Measurements from ENCODE around the gene CDHR5. TPM values are rescaled to one million over a fixed set of nuclear protein-coding genes. Genes with fewer than 3 reads are reported as not detected.

The CDHR5 gene
- total and polyA plus RNA-seq, 9 of the 15 experiments (the other 6 are each of a cell fraction or from before 2014, with no cell fraction given), result 0.16 TPM; not detected in 8

- TF ChIP-seq, protein P1, sequence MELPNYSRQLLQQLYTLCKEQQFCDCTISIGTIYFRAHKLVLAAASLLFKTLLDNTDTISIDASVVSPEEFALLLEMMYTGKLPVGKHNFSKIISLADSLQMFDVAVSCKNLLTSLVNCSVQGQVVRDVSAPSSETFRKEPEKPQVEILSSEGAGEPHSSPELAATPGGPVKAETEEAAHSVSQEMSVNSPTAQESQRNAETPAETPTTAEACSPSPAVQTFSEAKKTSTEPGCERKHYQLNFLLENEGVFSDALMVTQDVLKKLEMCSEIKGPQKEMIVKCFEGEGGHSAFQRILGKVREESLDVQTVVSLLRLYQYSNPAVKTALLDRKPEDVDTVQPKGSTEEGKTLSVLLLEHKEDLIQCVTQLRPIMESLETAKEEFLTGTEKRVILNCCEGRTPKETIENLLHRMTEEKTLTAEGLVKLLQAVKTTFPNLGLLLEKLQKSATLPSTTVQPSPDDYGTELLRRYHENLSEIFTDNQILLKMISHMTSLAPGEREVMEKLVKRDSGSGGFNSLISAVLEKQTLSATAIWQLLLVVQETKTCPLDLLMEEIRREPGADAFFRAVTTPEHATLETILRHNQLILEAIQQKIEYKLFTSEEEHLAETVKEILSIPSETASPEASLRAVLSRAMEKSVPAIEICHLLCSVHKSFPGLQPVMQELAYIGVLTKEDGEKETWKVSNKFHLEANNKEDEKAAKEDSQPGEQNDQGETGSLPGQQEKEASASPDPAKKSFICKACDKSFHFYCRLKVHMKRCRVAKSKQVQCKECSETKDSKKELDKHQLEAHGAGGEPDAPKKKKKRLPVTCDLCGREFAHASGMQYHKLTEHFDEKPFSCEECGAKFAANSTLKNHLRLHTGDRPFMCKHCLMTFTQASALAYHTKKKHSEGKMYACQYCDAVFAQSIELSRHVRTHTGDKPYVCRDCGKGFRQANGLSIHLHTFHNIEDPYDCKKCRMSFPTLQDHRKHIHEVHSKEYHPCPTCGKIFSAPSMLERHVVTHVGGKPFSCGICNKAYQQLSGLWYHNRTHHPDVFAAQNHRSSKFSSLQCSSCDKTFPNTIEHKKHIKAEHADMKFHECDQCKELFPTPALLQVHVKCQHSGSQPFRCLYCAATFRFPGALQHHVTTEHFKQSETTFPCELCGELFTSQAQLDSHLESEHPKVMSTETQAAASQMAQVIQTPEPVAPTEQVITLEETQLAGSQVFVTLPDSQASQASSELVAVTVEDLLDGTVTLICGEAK (IDR thresholded peaks at IDR 0.05), result no peak
- TF ChIP-seq, protein P1 (CRISPR knock-in tag; IDR thresholded peaks at IDR 0.05), result no peak
- TF ChIP-seq SP2 (IDR thresholded peaks at IDR 0.05; ENCODE audit: extremely low read depth, low read depth, low read length, poor library complexity, severe bottlenecking), result no peak
- no peak for TF ChIP-seq FOXK1 (CRISPR knock-in tag; IDR thresholded peaks at IDR 0.05; ENCODE audit: borderline replicate concordance)
- TF ChIP-seq, protein P2, sequence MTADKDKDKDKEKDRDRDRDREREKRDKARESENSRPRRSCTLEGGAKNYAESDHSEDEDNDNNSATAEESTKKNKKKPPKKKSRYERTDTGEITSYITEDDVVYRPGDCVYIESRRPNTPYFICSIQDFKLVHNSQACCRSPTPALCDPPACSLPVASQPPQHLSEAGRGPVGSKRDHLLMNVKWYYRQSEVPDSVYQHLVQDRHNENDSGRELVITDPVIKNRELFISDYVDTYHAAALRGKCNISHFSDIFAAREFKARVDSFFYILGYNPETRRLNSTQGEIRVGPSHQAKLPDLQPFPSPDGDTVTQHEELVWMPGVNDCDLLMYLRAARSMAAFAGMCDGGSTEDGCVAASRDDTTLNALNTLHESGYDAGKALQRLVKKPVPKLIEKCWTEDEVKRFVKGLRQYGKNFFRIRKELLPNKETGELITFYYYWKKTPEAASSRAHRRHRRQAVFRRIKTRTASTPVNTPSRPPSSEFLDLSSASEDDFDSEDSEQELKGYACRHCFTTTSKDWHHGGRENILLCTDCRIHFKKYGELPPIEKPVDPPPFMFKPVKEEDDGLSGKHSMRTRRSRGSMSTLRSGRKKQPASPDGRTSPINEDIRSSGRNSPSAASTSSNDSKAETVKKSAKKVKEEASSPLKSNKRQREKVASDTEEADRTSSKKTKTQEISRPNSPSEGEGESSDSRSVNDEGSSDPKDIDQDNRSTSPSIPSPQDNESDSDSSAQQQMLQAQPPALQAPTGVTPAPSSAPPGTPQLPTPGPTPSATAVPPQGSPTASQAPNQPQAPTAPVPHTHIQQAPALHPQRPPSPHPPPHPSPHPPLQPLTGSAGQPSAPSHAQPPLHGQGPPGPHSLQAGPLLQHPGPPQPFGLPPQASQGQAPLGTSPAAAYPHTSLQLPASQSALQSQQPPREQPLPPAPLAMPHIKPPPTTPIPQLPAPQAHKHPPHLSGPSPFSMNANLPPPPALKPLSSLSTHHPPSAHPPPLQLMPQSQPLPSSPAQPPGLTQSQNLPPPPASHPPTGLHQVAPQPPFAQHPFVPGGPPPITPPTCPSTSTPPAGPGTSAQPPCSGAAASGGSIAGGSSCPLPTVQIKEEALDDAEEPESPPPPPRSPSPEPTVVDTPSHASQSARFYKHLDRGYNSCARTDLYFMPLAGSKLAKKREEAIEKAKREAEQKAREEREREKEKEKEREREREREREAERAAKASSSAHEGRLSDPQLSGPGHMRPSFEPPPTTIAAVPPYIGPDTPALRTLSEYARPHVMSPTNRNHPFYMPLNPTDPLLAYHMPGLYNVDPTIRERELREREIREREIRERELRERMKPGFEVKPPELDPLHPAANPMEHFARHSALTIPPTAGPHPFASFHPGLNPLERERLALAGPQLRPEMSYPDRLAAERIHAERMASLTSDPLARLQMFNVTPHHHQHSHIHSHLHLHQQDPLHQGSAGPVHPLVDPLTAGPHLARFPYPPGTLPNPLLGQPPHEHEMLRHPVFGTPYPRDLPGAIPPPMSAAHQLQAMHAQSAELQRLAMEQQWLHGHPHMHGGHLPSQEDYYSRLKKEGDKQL (CRISPR knock-in tag; IDR thresholded peaks at IDR 0.05; ENCODE audit: borderline replicate concordance), result no peak
- no peak for TF ChIP-seq MYNN (IDR thresholded peaks at IDR 0.05)
- no peak for TF ChIP-seq MYNN (CRISPR knock-in tag; IDR thresholded peaks at IDR 0.05)
- TF ChIP-seq CHAMP1 (IDR thresholded peaks at IDR 0.05), result no peak
- no peak for TF ChIP-seq RBM14 (IDR thresholded peaks at IDR 0.05; ENCODE audit: borderline replicate concordance, insufficient read depth, low read depth, low read length)
- TF ChIP-seq RBM39 (optimal IDR thresholded peaks at IDR 0.05; ENCODE audit: low read depth, low read length), result no peak
- TF ChIP-seq RFX1 (IDR thresholded peaks at IDR 0.05), result no peak
Observed at GRCh38 chr11:673866-674265, 49.1 kb upstream of the CDHR5 start (continued).
